ENCODE measurements around the gene ERICH4.

GRCh38 chr19:41433171-41433570 lies 9.8 kb upstream of the ERICH4 start:
- TF ChIP-seq CTCF (IDR thresholded peaks at IDR 0.05), result no peak
- TF ChIP-seq POLR2A (IDR thresholded peaks at IDR 0.05), result no peak
- TF ChIP-seq EP300 (IDR thresholded peaks at IDR 0.05), result no peak

Data from tibial nerve (tissue), 4 donors.